CD14-positive monocyte (primary cell): ENCODE measurements around the gene DTX4. TPM values are rescaled to one million over a fixed set of nuclear protein-coding genes. Genes with fewer than 3 reads are reported as not detected.
A peak's percentile ranks its signal among the peaks of the same experiment; 100 is the strongest.

ENCODE experiments used
- DNase-seq, 3 donors: peaks; one replicate each; pipeline ENCODE4 v3.0.0-alpha.2; 2011 to 2022
- H2AFZ ChIP-seq: 2 replicates; pipeline ENCODE4 v1.6.0; 2012; ENCODE audit warnings: mild to moderate bottlenecking, low read depth, low read length, inconsistent platforms; ENCODE audit not compliant: insufficient read depth, poor library complexity, severe bottlenecking
- H3K27ac ChIP-seq, 2 donors: 1 replicate in 1 of 2; 2 replicates in 1 of 2; pipeline ENCODE4 v1.5.1; 2012 to 2013; ENCODE audit warnings: low read length in 2 of 2, control low read depth in 1 of 2, inconsistent platforms in 1 of 2, low read depth in 1 of 2, mild to moderate bottlenecking in 1 of 2
- H3K27me3 ChIP-seq, 2 donors: one replicate each; pipeline versions ENCODE4 v1.6.0 to v1.6.1; 2011 to 2013; ENCODE audit warnings: low read length in 2 of 2; ENCODE audit not compliant: control insufficient read depth in 2 of 2, insufficient read depth in 2 of 2
- H3K36me3 ChIP-seq, 2 donors: replicated peaks in 1 of 2; 1 replicate in 1 of 2; 2 replicates in 1 of 2; pipeline versions ENCODE4 v1.5.1 to v1.6.1; 2012 to 2013; ENCODE audit warnings: low read length in 2 of 2, control low read depth in 1 of 2, inconsistent platforms in 1 of 2, mild to moderate bottlenecking in 1 of 2; ENCODE audit not compliant: insufficient read depth in 2 of 2, control insufficient read depth in 1 of 2
- H3K4me1 ChIP-seq, 2 donors: 1 replicate in 1 of 2; 2 replicates in 1 of 2; pipeline versions ENCODE4 v1.5.1 to v1.6.1; 2012 to 2013; ENCODE audit warnings: low read length in 2 of 2, control low read depth in 1 of 2, inconsistent platforms in 1 of 2, mild to moderate bottlenecking in 1 of 2, moderate library complexity in 1 of 2; ENCODE audit not compliant: insufficient read depth in 2 of 2, control insufficient read depth in 1 of 2
- H3K4me2 ChIP-seq: replicated peaks from 2 replicates; pipeline ENCODE3; 2012; ENCODE audit warnings: low read length, moderate library complexity, mild to moderate bottlenecking; ENCODE audit not compliant: poor library complexity, severe bottlenecking; ENCODE audit errors: extremely low read depth
- H3K4me3 ChIP-seq, 3 experiments: fragments of 200-600 bp in 1 of 3; sonication (generic) in 1 of 3; replicated peaks in 1 of 3; 1 replicate in 2 of 3; 2 replicates in 1 of 3; pipeline ENCODE4 v1.5.1; 2011 to 2013; ENCODE audit warnings: low read length in 3 of 3, mild to moderate bottlenecking in 3 of 3, control low read depth in 2 of 3, low read depth in 2 of 3, inconsistent platforms in 1 of 3, moderate library complexity in 1 of 3
- H3K79me2 ChIP-seq: 2 replicates; pipeline ENCODE4 v1.6.0; 2012; ENCODE audit warnings: mild to moderate bottlenecking, control low read depth, inconsistent platforms, low read length, moderate library complexity; ENCODE audit not compliant: insufficient read depth
- H3K9ac ChIP-seq: 2 replicates; pipeline ENCODE4 v1.6.0; 2017; ENCODE audit warnings: low read length, mild to moderate bottlenecking; ENCODE audit not compliant: insufficient read depth, poor library complexity, severe bottlenecking
- H3K9me3 ChIP-seq, 2 donors: replicated peaks in 1 of 2; 1 replicate in 1 of 2; 2 replicates in 1 of 2; pipeline versions ENCODE4 v1.5.1 to v1.6.1; 2012 to 2013; ENCODE audit warnings: low read length in 2 of 2, control low read depth in 1 of 2; ENCODE audit not compliant: control insufficient read depth in 1 of 2, insufficient read depth in 1 of 2
- H4K20me1 ChIP-seq: 2 replicates; pipeline ENCODE4 v1.6.0; 2012; ENCODE audit warnings: mild to moderate bottlenecking, low read length, control low read depth, moderate library complexity; ENCODE audit not compliant: insufficient read depth
- H3K27ac Mint-ChIP-seq, 7 donors: one replicate each; pipeline ENCODE4 v1.8.0; 2020; ENCODE audit warnings: mild to moderate bottlenecking in 7 of 7, mixed read lengths in 7 of 7, moderate library complexity in 6 of 7, inconsistent platforms in 2 of 7
- H3K27me3 Mint-ChIP-seq, 3 donors: one replicate each; pipeline ENCODE4 v1.8.0; 2021 to 2022; ENCODE audit warnings: low read depth in 3 of 3, mild to moderate bottlenecking in 3 of 3, mixed read lengths in 3 of 3, moderate library complexity in 3 of 3, inconsistent platforms in 1 of 3
- H3K36me3 Mint-ChIP-seq, 2 donors: one replicate each; pipeline ENCODE4 v1.8.0; 2020; ENCODE audit warnings: mixed read lengths in 2 of 2, inconsistent platforms in 1 of 2, mild to moderate bottlenecking in 1 of 2
- H3K4me1 Mint-ChIP-seq: one replicate; pipeline ENCODE4 v1.8.0; 2020; ENCODE audit warnings: mild to moderate bottlenecking, mixed read lengths
- H3K4me3 Mint-ChIP-seq, 2 donors: one replicate each; pipeline ENCODE4 v1.8.0; 2020; ENCODE audit warnings: mild to moderate bottlenecking in 2 of 2, mixed read lengths in 2 of 2, moderate library complexity in 1 of 2
- H3K9me3 Mint-ChIP-seq, 7 donors: one replicate each; pipeline ENCODE4 v1.8.0; 2020 to 2022; ENCODE audit warnings: mixed read lengths in 7 of 7, mild to moderate bottlenecking in 6 of 7, moderate library complexity in 6 of 7, inconsistent platforms in 2 of 7
- CTCF ChIP-seq: fragments of 200-600 bp; IDR thresholded peaks from one replicate; pipeline ENCODE4 v1.8.0; 2022; ENCODE audit warnings: antibody characterized with exemption, mild to moderate bottlenecking
- WGBS: methylation state at CpG from one replicate; pipeline ENCODE4 v1.1.5; 2013; ENCODE audit warnings: missing lambda C conversion rate; ENCODE audit not compliant: insufficient coverage; 5-methylcytosine and 5-hydroxymethylcytosine counted together
- intact Hi-C, 2 donors: fragments of 100-400 bp; cut with micrococcal nuclease; formaldehyde crosslinking; loops; one replicate each; pipeline versions ENCODE4 v1.15.0 to v1.15.1; 2023
- polyA plus RNA-seq, 3 donors: library from polyadenylated mRNA; depleted of rRNA in 1 of 3; unstranded in 2 of 3; stranded (reverse) in 1 of 3; fragments of 300-500 nt in 2 of 3; fragments of >200 nt in 1 of 3; fragmentation: Illumina TruSeq in 2 of 3; gene quantifications; 1 replicate in 2 of 3; 2 replicates in 1 of 3; pipeline ENCODE4 v1.2.3, GENCODE V29; 2012 to 2021

Gene DTX4
- polyA plus RNA-seq, 3 donors = 0.96 to 1.9 (median 1.1) TPM

- peaks cover 15% of the 10 kb centered on the region for H4K20me1 ChIP-seq
- Mint-ChIP-seq H3K36me3 (peaks cover 40 to 62% of the 10 kb centered on the region in 2 donors), H3K4me1 (peaks cover 10% of the 10 kb centered on the region), H3K4me3 (no peak overlapping the region), H3K27ac (no peak overlapping the region), H3K27me3 (peaks cover 0 to 4% (median 2%) of the 10 kb centered on the region in 3 donors), H3K9me3 (no peaks in the 10 kb centered on the region)
- H3K9me3 ChIP-seq = no peaks in the 10 kb centered on the region
- intact Hi-C loops = no loop called here
- no peak overlapping the region for H3K4me2 ChIP-seq
- DNase-seq = peak in 1 of 3 donors; percentile 37
- no peak for TF ChIP-seq CTCF
- no peak overlapping the region for H3K4me3 ChIP-seq
- no peaks in the 10 kb centered on the region for H3K27me3 ChIP-seq
- peaks cover 0 to 56% of the 10 kb centered on the region in 2 donors for H3K36me3 ChIP-seq
- no peak overlapping the region for H2AFZ ChIP-seq
- H3K79me2 ChIP-seq = no peaks in the 10 kb centered on the region
- H3K9ac ChIP-seq = no peak overlapping the region
- peaks cover 8% of the 10 kb centered on the region in 2 donors for H3K4me1 ChIP-seq
- H3K27ac ChIP-seq = no peak overlapping the region
- WGBS = 60% methylated on average over 3 of the region's 6 CpGs
Observed at GRCh38 chr11:59187587-59187986, 15.7 kb downstream of the DTX4 start.

- intact Hi-C loops = no loop called here
- no peak overlapping the region for H3K4me3 ChIP-seq
- Mint-ChIP-seq H3K9me3 (no peaks in the 10 kb centered on the region), H3K36me3 (peaks cover 51 to 56% of the 10 kb centered on the region in 2 donors), H3K4me1 (peaks cover 10% of the 10 kb centered on the region), H3K4me3 (no peak overlapping the region), H3K27me3 (peaks cover 0 to 4% (median 2%) of the 10 kb centered on the region in 3 donors), H3K27ac (no peak overlapping the region)
- peaks cover 8% of the 10 kb centered on the region in 2 donors for H3K4me1 ChIP-seq
- H3K4me2 ChIP-seq = no peak overlapping the region
- H3K79me2 ChIP-seq = no peaks in the 10 kb centered on the region
- 97% methylated on average over 4 of the region's 4 CpGs for WGBS
- H3K27me3 ChIP-seq = no peaks in the 10 kb centered on the region
- peaks cover 15% of the 10 kb centered on the region for H4K20me1 ChIP-seq
- DNase-seq = no peak
- H3K36me3 ChIP-seq = peaks cover 0 to 56% of the 10 kb centered on the region in 2 donors
- TF ChIP-seq CTCF = no peak
- no peaks in the 10 kb centered on the region for H3K9me3 ChIP-seq
- no peak overlapping the region for H3K9ac ChIP-seq
- no peak overlapping the region for H3K27ac ChIP-seq
- no peak overlapping the region for H2AFZ ChIP-seq
Observed at GRCh38 chr11:59188954-59189353, 17.0 kb downstream of the DTX4 start.
